ENCODE measurements around the gene TREX2. TPM values are rescaled to one million over a fixed set of nuclear protein-coding genes. Genes with fewer than 3 reads are reported as not detected.

Gene TREX2
- total RNA-seq, 1 experiment from 2014 or later, result 2.9 TPM

DNA sequence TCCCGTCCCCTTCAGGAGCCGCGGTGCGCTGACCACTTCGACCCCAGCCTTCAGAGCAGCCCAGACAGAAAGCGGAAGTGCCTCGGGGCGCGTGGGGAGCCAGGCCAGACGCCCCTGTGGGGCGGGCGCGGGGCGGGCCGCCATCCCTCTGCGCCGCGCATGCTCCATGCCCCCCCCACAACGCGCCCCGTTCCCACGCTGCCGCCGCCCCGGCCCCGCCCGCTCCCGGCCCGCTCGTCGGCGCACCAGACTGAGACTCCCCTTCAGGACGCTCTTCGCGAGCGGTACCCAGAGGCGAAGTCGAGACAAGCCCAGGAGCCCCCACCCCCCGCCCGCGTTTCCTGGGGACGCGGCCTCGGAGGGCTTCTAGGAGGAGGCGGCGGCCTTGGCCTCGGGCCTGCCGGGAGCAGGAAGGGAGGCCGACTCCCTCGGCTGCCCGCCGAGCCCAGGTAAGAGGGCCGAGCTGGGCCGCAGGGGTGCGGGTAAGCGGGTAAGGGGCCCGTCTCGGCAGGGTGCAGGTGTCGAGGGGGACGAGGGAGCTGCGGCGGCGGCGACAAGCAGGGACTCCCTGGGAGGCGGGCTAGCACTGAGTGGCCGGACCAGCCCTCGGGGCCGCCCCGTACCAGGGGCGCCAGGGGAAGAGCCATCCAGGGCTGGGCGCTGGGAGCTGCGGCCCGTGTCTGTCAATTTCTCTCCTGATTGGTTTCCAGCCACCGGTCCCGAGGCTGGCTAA, 34.4 kb downstream of the TREX2 start, which contains the start of gene ZFP92:
ZFP92 (plus strand) TSS at position 218 of the 733 bp plus-strand sequence. CDS start 6,851 bp downstream, outside the sequence.
- intact Hi-C loops (cut with micrococcal nuclease), result no loop called here
- H2AFZ ChIP-seq (ENCODE audit: low read depth, low read length, poor library complexity, severe bottlenecking), result no peak within 1 kb of the TSS
- DNase-seq (ENCODE audit: low read depth, low spot score) (no peak), ATAC-seq (no peak)
- no peak within 1 kb of the TSS for H3K4me3 ChIP-seq (replicated peaks in 1 of 2; ENCODE audit: low read depth in 1 of 2, low read length in 2 of 2)
- no peaks in the 10 kb centered on the region for H3K36me3 ChIP-seq (ENCODE audit: control insufficient read depth in 1 of 2, insufficient read depth in 2 of 2, low read length in 2 of 2)
- ChIA-PET RAD21 (ENCODE audit: low non-redundant PET in 1 of 2, low total read pairs in 2 of 2, uncharacterized antibody in 2 of 2, unreplicated experiment in 2 of 2) (no interaction called here), CTCF (no interaction called here), POLR2A (no interaction called here)
- no peaks in the 10 kb centered on the region for H3K79me2 ChIP-seq (ENCODE audit: insufficient read depth, low read length)
- no peak within 1 kb of the TSS for H3K4me2 ChIP-seq (ENCODE audit: low read length)
- no peaks in the 10 kb centered on the region for H3K27me3 ChIP-seq (ENCODE audit: insufficient read depth, low read length)
- no peaks in the 10 kb centered on the region for H3K9me2 ChIP-seq (ENCODE audit: insufficient read depth)
- H4K20me1 ChIP-seq (ENCODE audit: insufficient read depth), result no peaks in the 10 kb centered on the region
- H3K4me1 ChIP-seq (ENCODE audit: control insufficient read depth in 1 of 2, insufficient read depth in 2 of 2, low read length in 2 of 2), result no peaks in the 10 kb centered on the region
- no peaks in the 10 kb centered on the region for H3K9me3 ChIP-seq (ENCODE audit: control insufficient read depth in 1 of 2, insufficient read depth in 1 of 2, low read depth in 1 of 2, low read length in 2 of 2)
- no peak for TF ChIP-seq YY1 (IDR thresholded peaks at IDR 0.05; ENCODE audit: extremely low read depth, insufficient replicate concordance, low read depth, low read length)
- TF ChIP-seq, protein P1, sequence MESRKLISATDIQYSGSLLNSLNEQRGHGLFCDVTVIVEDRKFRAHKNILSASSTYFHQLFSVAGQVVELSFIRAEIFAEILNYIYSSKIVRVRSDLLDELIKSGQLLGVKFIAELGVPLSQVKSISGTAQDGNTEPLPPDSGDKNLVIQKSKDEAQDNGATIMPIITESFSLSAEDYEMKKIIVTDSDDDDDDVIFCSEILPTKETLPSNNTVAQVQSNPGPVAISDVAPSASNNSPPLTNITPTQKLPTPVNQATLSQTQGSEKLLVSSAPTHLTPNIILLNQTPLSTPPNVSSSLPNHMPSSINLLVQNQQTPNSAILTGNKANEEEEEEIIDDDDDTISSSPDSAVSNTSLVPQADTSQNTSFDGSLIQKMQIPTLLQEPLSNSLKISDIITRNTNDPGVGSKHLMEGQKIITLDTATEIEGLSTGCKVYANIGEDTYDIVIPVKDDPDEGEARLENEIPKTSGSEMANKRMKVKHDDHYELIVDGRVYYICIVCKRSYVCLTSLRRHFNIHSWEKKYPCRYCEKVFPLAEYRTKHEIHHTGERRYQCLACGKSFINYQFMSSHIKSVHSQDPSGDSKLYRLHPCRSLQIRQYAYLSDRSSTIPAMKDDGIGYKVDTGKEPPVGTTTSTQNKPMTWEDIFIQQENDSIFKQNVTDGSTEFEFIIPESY (IDR thresholded peaks at IDR 0.05; ENCODE audit: extremely low read depth, insufficient replicate concordance, low read length), result no peak
- no peak for TF ChIP-seq RAD21 (IDR thresholded peaks at IDR 0.05; ENCODE audit: low read depth)
- TF ChIP-seq, protein P2, sequence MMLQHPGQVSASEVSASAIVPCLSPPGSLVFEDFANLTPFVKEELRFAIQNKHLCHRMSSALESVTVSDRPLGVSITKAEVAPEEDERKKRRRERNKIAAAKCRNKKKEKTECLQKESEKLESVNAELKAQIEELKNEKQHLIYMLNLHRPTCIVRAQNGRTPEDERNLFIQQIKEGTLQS (IDR thresholded peaks at IDR 0.05), result no peak
- TF ChIP-seq ZFX (IDR thresholded peaks at IDR 0.05), result no peak
- BruUV-seq (replicated peaks), result no TSS peak
- no peak within 1 kb of the TSS for H3K9ac ChIP-seq (ENCODE audit: low read length)
- no peak within 1 kb of the TSS for H3K27ac ChIP-seq (ENCODE audit: low read depth, low read length)

DNA sequence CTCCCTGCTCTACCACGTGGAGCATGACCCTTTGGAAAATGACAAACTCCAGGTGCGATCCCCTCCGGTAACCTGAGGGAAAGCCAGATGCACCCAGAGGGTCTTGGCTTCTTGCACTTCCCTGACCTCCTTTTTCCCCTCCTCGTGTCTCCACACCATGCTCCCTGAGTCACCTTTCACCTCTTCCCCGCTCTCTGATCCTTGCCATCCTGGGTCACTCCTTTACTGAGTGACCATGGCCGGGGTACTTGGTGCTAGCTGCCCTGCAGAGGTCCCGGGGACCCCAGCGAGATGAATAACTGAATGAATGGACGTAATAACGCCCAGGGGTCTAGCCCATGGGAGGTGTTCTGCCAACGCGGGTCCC, 35.0 kb downstream of the TREX2 start:
- no peak overlapping the region for H3K27ac ChIP-seq (ENCODE audit: low read depth, low read length)
- TF ChIP-seq CEBPB (IDR thresholded peaks at IDR 0.05; ENCODE audit: low read depth), result no peak
- no peak for TF ChIP-seq SP1 (IDR thresholded peaks at IDR 0.05; ENCODE audit: low read depth)
- no peak for TF ChIP-seq EGR1 (IDR thresholded peaks at IDR 0.05; ENCODE audit: low read depth)
- TF ChIP-seq YY1 (IDR thresholded peaks at IDR 0.05; ENCODE audit: extremely low read depth, insufficient replicate concordance, low read depth, low read length), result no peak
- TF ChIP-seq, protein P3, sequence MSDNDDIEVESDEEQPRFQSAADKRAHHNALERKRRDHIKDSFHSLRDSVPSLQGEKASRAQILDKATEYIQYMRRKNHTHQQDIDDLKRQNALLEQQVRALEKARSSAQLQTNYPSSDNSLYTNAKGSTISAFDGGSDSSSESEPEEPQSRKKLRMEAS (IDR thresholded peaks at IDR 0.05), result no peak
- TF ChIP-seq, protein P2 (IDR thresholded peaks at IDR 0.05), result no peak
- TF ChIP-seq EZH2phosphoT487 (IDR thresholded peaks at IDR 0.05; ENCODE audit: borderline replicate concordance), result no peak
- POLR2A ChIA-PET, result no interaction called here
- BruUV-seq (replicated peaks), result no TSS peak
- H3K9me3 ChIP-seq (ENCODE audit: control insufficient read depth in 1 of 2, insufficient read depth in 1 of 2, low read depth in 1 of 2, low read length in 2 of 2), result no peaks in the 10 kb centered on the region
- H3K4me3 ChIP-seq (replicated peaks in 1 of 2; ENCODE audit: low read depth in 1 of 2, low read length in 2 of 2), result no peak overlapping the region
- no peaks in the 10 kb centered on the region for H3K79me2 ChIP-seq (ENCODE audit: insufficient read depth, low read length)
- H3K4me2 ChIP-seq (ENCODE audit: low read length), result no peak overlapping the region
- RAD21 ChIA-PET (ENCODE audit: low non-redundant PET in 1 of 2, low total read pairs in 2 of 2, uncharacterized antibody in 2 of 2, unreplicated experiment in 2 of 2), result no interaction called here
- no peaks in the 10 kb centered on the region for H3K9me2 ChIP-seq (ENCODE audit: insufficient read depth)
- H3K27me3 ChIP-seq (ENCODE audit: insufficient read depth, low read length), result no peaks in the 10 kb centered on the region
- no peaks in the 10 kb centered on the region for H3K36me3 ChIP-seq (ENCODE audit: control insufficient read depth in 1 of 2, insufficient read depth in 2 of 2, low read length in 2 of 2)
- ATAC-seq, result no peak
- no peak overlapping the region for H2AFZ ChIP-seq (ENCODE audit: low read depth, low read length, poor library complexity, severe bottlenecking)
- no peak for DNase-seq (ENCODE audit: low read depth, low spot score)
- no peaks in the 10 kb centered on the region for H3K4me1 ChIP-seq (ENCODE audit: control insufficient read depth in 1 of 2, insufficient read depth in 2 of 2, low read length in 2 of 2)
- H3K9ac ChIP-seq (ENCODE audit: low read length), result no peak overlapping the region
- intact Hi-C loops (cut with micrococcal nuclease), result no loop called here
- no peaks in the 10 kb centered on the region for H4K20me1 ChIP-seq (ENCODE audit: insufficient read depth)
- CTCF ChIA-PET, result no interaction called here
